HG02981 (cell line): ENCODE results near the gene PMAIP1.

ENCODE experiments used
- ATAC-seq: cut with Tn5 transposase; IDR thresholded peaks from one replicate; pipeline ENCODE4 v1.9.1; 2021; ENCODE audit warnings: mild to moderate bottlenecking, moderate library complexity; ENCODE audit not compliant: unreplicated experiment

Gene PMAIP1

GRCh38 chr18:59951591-59951990, 51.8 kb downstream of the PMAIP1 start:
- ATAC-seq, result no peak

GRCh38 chr18:59952283-59953007, 52.6 kb downstream of the PMAIP1 start:
- no peak for ATAC-seq
